SHP77 (cell line): Measurements from ENCODE around the gene DDX52.
"Not testable (repeated sequence)": the region's sequence is repeated elsewhere in the genome, so short reads cannot be mapped to it uniquely, and the experiment has no call there.

Experiments used
- DNase-seq, 2 experiments: peaks; one replicate each; lab custom pipeline; 2025; lab: John Stamatoyannopoulos, UW

Gene DDX52

DNA sequence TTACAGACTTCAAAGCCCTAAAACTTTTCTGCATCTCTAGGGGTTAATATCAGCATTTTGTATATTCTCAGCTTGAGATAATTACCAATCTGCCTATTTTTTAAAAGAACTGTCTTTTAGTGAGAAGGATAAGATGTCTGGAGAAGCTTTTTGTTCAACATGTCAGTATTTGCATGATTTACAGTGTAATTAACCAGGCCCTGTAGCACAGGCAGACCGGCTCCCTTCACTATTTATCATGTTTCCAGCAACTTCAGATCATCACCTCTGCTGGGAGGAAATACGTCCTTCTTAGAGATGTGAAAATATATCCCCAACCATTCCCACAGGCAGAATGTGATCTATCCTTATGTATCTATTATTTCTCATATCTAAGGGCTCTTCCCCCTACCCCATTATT lies 8.6 kb upstream of the DDX52 start:
- DNase-seq, result no peak

DNA sequence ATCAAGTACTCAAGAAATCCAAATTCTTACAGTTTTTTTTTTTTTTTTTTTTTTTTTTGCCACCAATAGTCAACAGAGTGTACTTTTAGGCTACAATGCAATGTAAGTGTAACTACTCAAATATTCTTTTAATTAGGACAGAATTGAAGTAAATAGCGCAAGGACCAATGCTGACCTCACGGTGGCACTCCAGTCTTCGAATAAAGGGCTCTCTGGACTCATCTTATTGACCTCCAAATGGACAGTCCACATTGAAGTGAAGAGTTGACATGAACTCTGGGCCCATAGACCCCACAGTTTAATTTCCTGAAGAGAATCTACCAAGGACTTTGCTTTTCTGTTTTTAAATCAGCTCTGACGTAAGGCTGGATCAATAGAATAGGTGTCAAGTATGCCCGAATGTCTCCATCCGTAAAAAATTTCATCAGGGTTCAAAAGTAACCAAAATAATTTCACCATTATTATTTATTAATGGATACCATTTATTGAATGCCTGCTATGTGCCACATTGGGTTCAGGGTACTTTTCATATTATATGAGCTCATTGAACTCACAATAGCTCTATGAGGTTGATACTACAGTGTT lies 7.3 kb upstream of the DDX52 start:
- peak in 1 of 2 experiments; percentile 4 for DNase-seq

GRCh38 chr17:37648555-37648954 lies 5.3 kb upstream of the DDX52 start:
- no peak for DNase-seq

- DNase-seq, result no peak
Observed at GRCh38 chr17:37647856-37648255, 4.6 kb upstream of the DDX52 start.

DNA sequence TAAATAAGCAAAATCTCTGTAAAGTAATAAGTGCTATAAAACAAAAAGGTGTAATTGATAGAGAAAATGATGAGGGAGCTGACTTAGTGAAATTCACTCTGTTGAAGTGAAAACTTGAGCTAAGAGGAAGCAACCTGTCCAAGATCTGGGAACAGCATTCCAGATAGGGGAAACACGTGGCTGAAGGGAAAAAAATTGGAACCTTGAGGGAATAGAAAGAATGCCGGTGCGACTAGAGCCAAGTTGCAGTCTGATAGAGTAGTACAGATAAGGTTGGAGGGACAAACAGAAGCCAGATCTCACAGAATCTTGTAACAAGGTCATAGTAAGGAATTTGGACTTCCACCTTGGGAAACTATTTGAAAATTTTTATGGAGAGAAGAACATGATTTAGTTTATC lies 623 bp upstream of the DDX52 start:
- DNase-seq, result no peak

DNA sequence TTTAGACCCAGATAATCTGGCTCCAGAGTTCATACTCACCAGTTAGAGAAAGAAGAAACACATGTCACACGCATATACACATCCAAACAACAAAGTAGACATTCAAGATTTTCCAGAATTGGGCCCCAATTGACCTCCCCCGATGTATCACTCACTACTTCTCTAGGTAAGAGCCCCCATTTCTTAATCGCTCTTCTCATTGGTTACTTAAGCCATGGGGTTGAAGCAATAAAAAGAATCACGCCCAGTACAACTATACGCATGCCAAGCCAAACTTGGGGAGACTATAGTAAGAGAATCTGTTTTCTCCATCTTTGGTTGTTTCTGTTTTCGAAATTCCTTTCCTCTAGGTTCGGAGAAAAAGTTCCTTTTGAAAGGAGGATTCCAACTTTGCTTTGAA lies 565 bp downstream of the DDX52 start:
- DNase-seq, result no peak

DNA sequence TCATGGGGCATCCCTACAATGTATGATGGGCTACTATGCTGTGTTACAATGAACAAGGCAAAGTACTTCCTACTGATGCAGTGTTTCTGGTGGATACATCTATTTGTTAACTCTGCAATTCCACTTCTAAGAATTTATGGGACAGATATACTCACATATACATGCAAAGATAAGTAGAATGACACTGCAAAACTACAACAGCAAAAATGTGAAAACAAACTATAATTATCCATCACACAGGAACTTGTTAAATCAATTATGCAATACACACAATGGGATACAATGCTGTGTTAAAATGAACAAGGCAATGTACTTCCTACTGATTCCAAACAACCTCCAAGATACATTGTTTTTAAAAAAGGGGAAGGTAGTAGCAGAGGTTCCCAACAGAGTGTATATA lies 3.2 kb downstream of the DDX52 start:
- DNase-seq, result no peak

DNA sequence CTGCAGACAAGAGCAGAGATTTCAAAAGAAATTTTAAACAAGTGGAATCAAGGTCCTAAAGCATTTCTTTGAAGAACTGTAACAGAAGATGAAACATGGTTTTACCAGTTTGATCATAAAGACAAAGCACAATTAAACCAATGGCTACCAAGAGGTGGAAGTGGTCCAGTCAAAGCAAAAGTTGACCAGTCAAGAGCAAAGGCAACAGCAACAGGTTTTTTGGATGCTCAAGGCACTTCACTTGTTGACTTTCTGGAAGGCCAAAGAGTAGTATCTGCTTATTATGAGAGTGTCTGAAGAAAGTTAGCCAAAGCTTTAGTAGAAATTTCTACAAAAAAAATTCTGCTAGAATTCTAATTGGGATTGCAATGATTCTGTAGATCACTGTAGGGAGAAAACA lies 5.3 kb downstream of the DDX52 start:
- no peak for DNase-seq

- DNase-seq, result not testable (repeated sequence)
Observed at GRCh38 chr17:37616430-37616829, 26.8 kb downstream of the DDX52 start.

- DNase-seq, result no peak
Observed at GRCh38 chr17:37614823-37615222, 28.4 kb downstream of the DDX52 start.

DNA sequence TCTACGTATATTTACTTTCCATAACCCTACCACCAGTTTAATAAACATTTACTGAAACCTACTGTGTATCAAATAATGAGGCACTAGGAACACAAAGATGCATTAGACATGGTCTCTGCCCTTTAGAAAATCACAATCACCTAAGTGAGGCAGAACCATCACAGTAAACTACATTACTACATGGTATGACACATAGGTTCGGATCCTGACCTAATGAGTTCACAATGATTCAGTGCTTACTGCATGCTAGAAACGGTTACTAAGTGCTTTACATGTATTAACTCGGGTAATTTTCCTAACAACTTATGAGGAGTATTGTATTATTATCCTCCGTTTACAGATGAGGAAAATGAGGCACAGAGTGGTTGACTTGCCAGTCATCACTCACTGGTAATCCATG lies 28.9 kb downstream of the DDX52 start:
- DNase-seq, result no peak

GRCh38 chr17:37610971-37611370 lies 32.3 kb downstream of the DDX52 start:
- no peak for DNase-seq

GRCh38 chr17:37610041-37610420 lies 33.2 kb downstream of the DDX52 start:
- not testable (repeated sequence) for DNase-seq

- peak; percentile 83 to 92 for DNase-seq
Observed at GRCh38 chr17:37609170-37610040, 33.8 kb downstream of the DDX52 start, which contains the start of gene SYNRG. TSS of gene SYNRG (minus strand) at chr17:37609418. CDS start at chr17:37609355, 63 bp downstream.

- DNase-seq, result peak in 1 of 2 experiments; percentile 8
Observed at GRCh38 chr17:37608351-37609169, 34.7 kb downstream of the DDX52 start.

DNA sequence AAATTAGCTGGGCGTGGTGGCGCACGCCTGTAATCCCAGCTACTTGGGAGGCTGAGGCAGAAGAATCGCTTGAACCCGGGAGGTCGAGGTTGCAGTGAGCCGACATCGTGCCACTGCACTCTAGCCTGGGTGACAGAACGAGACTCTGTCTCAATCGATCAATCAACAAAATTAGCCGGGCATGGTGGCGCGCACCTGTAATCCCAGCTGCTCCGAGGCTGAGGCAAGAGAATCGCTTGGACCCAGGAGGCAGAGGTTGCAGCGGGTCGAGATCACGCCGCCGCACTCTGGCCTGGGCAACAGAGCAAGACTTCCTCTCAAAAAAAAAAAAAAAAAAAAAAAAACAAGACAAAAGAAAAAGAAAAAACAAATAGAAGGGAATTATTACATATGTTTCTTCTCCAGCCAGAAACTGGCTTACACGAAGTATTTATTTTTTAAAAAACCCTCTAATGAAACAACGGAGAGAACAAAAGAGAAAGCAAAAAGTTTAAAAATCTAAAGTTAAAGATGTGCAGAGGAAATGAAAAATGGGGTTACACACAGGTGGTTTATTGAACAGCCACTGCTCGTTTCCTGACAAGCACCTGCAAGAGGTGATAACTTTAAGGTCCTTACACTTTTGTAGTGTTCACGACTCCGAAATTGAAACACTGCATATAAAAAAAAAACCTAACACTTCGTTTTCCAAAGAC lies 35.5 kb downstream of the DDX52 start:
- no peak for DNase-seq

- no peak for DNase-seq
Observed at GRCh38 chr17:37605813-37606505, 37.3 kb downstream of the DDX52 start.

DNA sequence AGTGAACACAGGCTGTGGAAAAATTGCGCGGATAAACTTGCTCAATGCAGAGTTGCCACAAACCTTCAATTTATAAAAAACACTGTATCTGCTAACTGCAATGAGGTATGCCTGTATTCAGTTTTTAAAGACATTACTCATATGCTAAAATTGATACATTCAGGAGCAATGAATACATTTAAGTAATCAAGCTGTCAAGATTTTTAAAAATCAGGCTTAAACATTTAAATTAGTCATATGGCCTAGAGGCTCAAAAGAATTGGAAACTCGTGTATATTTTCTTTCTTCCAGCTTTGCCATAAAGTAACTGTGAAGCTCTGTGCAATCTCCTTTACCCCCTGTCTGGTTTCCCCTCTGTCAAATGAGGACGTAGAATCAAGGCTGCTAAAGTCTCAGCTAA lies 38.2 kb downstream of the DDX52 start:
- no peak for DNase-seq

DNA sequence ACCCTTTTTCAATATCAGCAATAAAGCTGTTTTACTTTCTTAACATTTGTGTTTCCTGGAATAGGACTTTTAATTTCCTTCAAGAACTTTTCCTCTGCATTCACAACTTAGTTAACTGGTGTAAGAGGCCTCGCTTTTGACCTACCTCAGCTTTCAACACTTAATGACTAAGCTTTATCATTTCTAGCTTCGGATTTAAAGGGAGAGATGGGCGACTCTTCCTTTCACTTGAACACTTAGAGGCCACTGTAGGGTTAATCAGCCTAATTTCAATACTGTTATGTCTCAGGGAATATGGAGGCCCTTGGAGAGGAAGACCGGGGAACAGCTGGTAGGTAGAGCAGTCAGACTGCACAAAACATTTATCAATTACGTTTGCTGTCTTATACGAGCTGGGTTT lies 38.7 kb downstream of the DDX52 start:
- DNase-seq, result no peak

- DNase-seq, result no peak
Observed at GRCh38 chr17:37598145-37598544, 45.1 kb downstream of the DDX52 start.

GRCh38 chr17:37592291-37592690 lies 51.0 kb downstream of the DDX52 start:
- DNase-seq, result no peak
